CD14-positive monocyte (primary cell): Measurements from ENCODE around the gene RPS6KA2. TPM values are rescaled to one million over a fixed set of nuclear protein-coding genes. Genes with fewer than 3 reads are reported as not detected.

Experiments used
- DNase-seq, 3 donors: peaks; one replicate each; pipeline ENCODE4 v3.0.0-alpha.2; 2011 to 2022
- H2AFZ ChIP-seq: 2 replicates; pipeline ENCODE4 v1.6.0; 2012; ENCODE audit warnings: mild to moderate bottlenecking, low read depth, low read length, inconsistent platforms; ENCODE audit not compliant: insufficient read depth, poor library complexity, severe bottlenecking
- H3K27ac ChIP-seq, 2 donors: 1 replicate in 1 of 2; 2 replicates in 1 of 2; pipeline ENCODE4 v1.5.1; 2012 to 2013; ENCODE audit warnings: low read length in 2 of 2, control low read depth in 1 of 2, inconsistent platforms in 1 of 2, low read depth in 1 of 2, mild to moderate bottlenecking in 1 of 2
- H3K27me3 ChIP-seq, 2 donors: one replicate each; pipeline versions ENCODE4 v1.6.0 to v1.6.1; 2011 to 2013; ENCODE audit warnings: low read length in 2 of 2; ENCODE audit not compliant: control insufficient read depth in 2 of 2, insufficient read depth in 2 of 2
- H3K36me3 ChIP-seq, 2 donors: replicated peaks in 1 of 2; 1 replicate in 1 of 2; 2 replicates in 1 of 2; pipeline versions ENCODE4 v1.5.1 to v1.6.1; 2012 to 2013; ENCODE audit warnings: low read length in 2 of 2, control low read depth in 1 of 2, inconsistent platforms in 1 of 2, mild to moderate bottlenecking in 1 of 2; ENCODE audit not compliant: insufficient read depth in 2 of 2, control insufficient read depth in 1 of 2
- H3K4me1 ChIP-seq, 2 donors: 1 replicate in 1 of 2; 2 replicates in 1 of 2; pipeline versions ENCODE4 v1.5.1 to v1.6.1; 2012 to 2013; ENCODE audit warnings: low read length in 2 of 2, control low read depth in 1 of 2, inconsistent platforms in 1 of 2, mild to moderate bottlenecking in 1 of 2, moderate library complexity in 1 of 2; ENCODE audit not compliant: insufficient read depth in 2 of 2, control insufficient read depth in 1 of 2
- H3K4me2 ChIP-seq: replicated peaks from 2 replicates; pipeline ENCODE3; 2012; ENCODE audit warnings: low read length, moderate library complexity, mild to moderate bottlenecking; ENCODE audit not compliant: poor library complexity, severe bottlenecking; ENCODE audit errors: extremely low read depth
- H3K4me3 ChIP-seq, 3 experiments: fragments of 200-600 bp in 1 of 3; sonication (generic) in 1 of 3; replicated peaks in 1 of 3; 1 replicate in 2 of 3; 2 replicates in 1 of 3; pipeline ENCODE4 v1.5.1; 2011 to 2013; ENCODE audit warnings: low read length in 3 of 3, mild to moderate bottlenecking in 3 of 3, control low read depth in 2 of 3, low read depth in 2 of 3, inconsistent platforms in 1 of 3, moderate library complexity in 1 of 3
- H3K79me2 ChIP-seq: 2 replicates; pipeline ENCODE4 v1.6.0; 2012; ENCODE audit warnings: mild to moderate bottlenecking, control low read depth, inconsistent platforms, low read length, moderate library complexity; ENCODE audit not compliant: insufficient read depth
- H3K9ac ChIP-seq: 2 replicates; pipeline ENCODE4 v1.6.0; 2017; ENCODE audit warnings: low read length, mild to moderate bottlenecking; ENCODE audit not compliant: insufficient read depth, poor library complexity, severe bottlenecking
- H3K9me3 ChIP-seq, 2 donors: replicated peaks in 1 of 2; 1 replicate in 1 of 2; 2 replicates in 1 of 2; pipeline versions ENCODE4 v1.5.1 to v1.6.1; 2012 to 2013; ENCODE audit warnings: low read length in 2 of 2, control low read depth in 1 of 2; ENCODE audit not compliant: control insufficient read depth in 1 of 2, insufficient read depth in 1 of 2
- H4K20me1 ChIP-seq: 2 replicates; pipeline ENCODE4 v1.6.0; 2012; ENCODE audit warnings: mild to moderate bottlenecking, low read length, control low read depth, moderate library complexity; ENCODE audit not compliant: insufficient read depth
- H3K27ac Mint-ChIP-seq, 7 donors: one replicate each; pipeline ENCODE4 v1.8.0; 2020; ENCODE audit warnings: mild to moderate bottlenecking in 7 of 7, mixed read lengths in 7 of 7, moderate library complexity in 6 of 7, inconsistent platforms in 2 of 7
- H3K27me3 Mint-ChIP-seq, 3 donors: one replicate each; pipeline ENCODE4 v1.8.0; 2021 to 2022; ENCODE audit warnings: low read depth in 3 of 3, mild to moderate bottlenecking in 3 of 3, mixed read lengths in 3 of 3, moderate library complexity in 3 of 3, inconsistent platforms in 1 of 3
- H3K36me3 Mint-ChIP-seq, 2 donors: one replicate each; pipeline ENCODE4 v1.8.0; 2020; ENCODE audit warnings: mixed read lengths in 2 of 2, inconsistent platforms in 1 of 2, mild to moderate bottlenecking in 1 of 2
- H3K4me1 Mint-ChIP-seq: one replicate; pipeline ENCODE4 v1.8.0; 2020; ENCODE audit warnings: mild to moderate bottlenecking, mixed read lengths
- H3K4me3 Mint-ChIP-seq, 2 donors: one replicate each; pipeline ENCODE4 v1.8.0; 2020; ENCODE audit warnings: mild to moderate bottlenecking in 2 of 2, mixed read lengths in 2 of 2, moderate library complexity in 1 of 2
- H3K9me3 Mint-ChIP-seq, 7 donors: one replicate each; pipeline ENCODE4 v1.8.0; 2020 to 2022; ENCODE audit warnings: mixed read lengths in 7 of 7, mild to moderate bottlenecking in 6 of 7, moderate library complexity in 6 of 7, inconsistent platforms in 2 of 7
- CTCF ChIP-seq: fragments of 200-600 bp; IDR thresholded peaks from one replicate; pipeline ENCODE4 v1.8.0; 2022; ENCODE audit warnings: antibody characterized with exemption, mild to moderate bottlenecking
- WGBS: methylation state at CpG from one replicate; pipeline ENCODE4 v1.1.5; 2013; ENCODE audit warnings: missing lambda C conversion rate; ENCODE audit not compliant: insufficient coverage; 5-methylcytosine and 5-hydroxymethylcytosine counted together
- intact Hi-C, 2 donors: fragments of 100-400 bp; cut with micrococcal nuclease; formaldehyde crosslinking; loops; one replicate each; pipeline versions ENCODE4 v1.15.0 to v1.15.1; 2023
- polyA plus RNA-seq, 3 donors: library from polyadenylated mRNA; depleted of rRNA in 1 of 3; unstranded in 2 of 3; stranded (reverse) in 1 of 3; fragments of 300-500 nt in 2 of 3; fragments of >200 nt in 1 of 3; fragmentation: Illumina TruSeq in 2 of 3; gene quantifications; 1 replicate in 2 of 3; 2 replicates in 1 of 3; pipeline ENCODE4 v1.2.3, GENCODE V29; 2012 to 2021

The RPS6KA2 gene
- polyA plus RNA-seq, 3 donors = 1.4 to 3.1 (median 1.9) TPM

GRCh38 chr6:166563805-166564204 lies 63.2 kb downstream of the RPS6KA2 start:
- intact Hi-C loops = no loop called here
- H3K36me3 ChIP-seq = no peaks in the 10 kb centered on the region
- 62% methylated on average over 8 of the region's 9 CpGs for WGBS
- no peak for TF ChIP-seq CTCF
- H3K9ac ChIP-seq = no peak overlapping the region
- H3K27me3 ChIP-seq = no peaks in the 10 kb centered on the region
- H3K27ac Mint-ChIP-seq = no peak overlapping the region
- no peak for DNase-seq
- H3K4me3 Mint-ChIP-seq = no peak overlapping the region
- H2AFZ ChIP-seq = no peak overlapping the region
- H4K20me1 ChIP-seq = no peaks in the 10 kb centered on the region
- H3K4me1 Mint-ChIP-seq = no peaks in the 10 kb centered on the region
- H3K36me3 Mint-ChIP-seq = no peaks in the 10 kb centered on the region
- no peaks in the 10 kb centered on the region for H3K9me3 ChIP-seq
- H3K9me3 Mint-ChIP-seq = peaks cover 0 to 6% (median 0%) of the 10 kb centered on the region in 7 donors
- H3K4me2 ChIP-seq = no peak overlapping the region
- no peaks in the 10 kb centered on the region for H3K4me1 ChIP-seq
- H3K4me3 ChIP-seq = no peak overlapping the region
- H3K27ac ChIP-seq = no peak overlapping the region
- H3K27me3 Mint-ChIP-seq = peaks cover 9 to 10% (median 10%) of the 10 kb centered on the region in 3 donors
- H3K79me2 ChIP-seq = no peaks in the 10 kb centered on the region

GRCh38 chr6:166563200-166563599 lies 63.9 kb downstream of the RPS6KA2 start:
- intact Hi-C loops = no loop called here
- Histone ChIP-seq H3K4me2 (no peak overlapping the region), H2AFZ (no peak overlapping the region), H3K9me3 (no peaks in the 10 kb centered on the region), H3K79me2 (no peaks in the 10 kb centered on the region), H3K4me3 (no peak overlapping the region), H3K27ac (no peak overlapping the region), H4K20me1 (no peaks in the 10 kb centered on the region), H3K4me1 (no peaks in the 10 kb centered on the region), H3K27me3 (no peaks in the 10 kb centered on the region), H3K9ac (no peak overlapping the region), H3K36me3 (no peaks in the 10 kb centered on the region)
- no peak for TF ChIP-seq CTCF
- no peak for DNase-seq
- peaks cover 0 to 6% (median 0%) of the 10 kb centered on the region in 7 donors for H3K9me3 Mint-ChIP-seq
- peaks cover 9 to 12% (median 10%) of the 10 kb centered on the region in 3 donors for H3K27me3 Mint-ChIP-seq
- 10% methylated on average over 14 of the region's 16 CpGs for WGBS
- H3K27ac Mint-ChIP-seq = no peak overlapping the region
- H3K4me1 Mint-ChIP-seq = no peaks in the 10 kb centered on the region
- H3K4me3 Mint-ChIP-seq = peak overlapping the region in 1 of 2 donors; percentile 18
- no peaks in the 10 kb centered on the region for H3K36me3 Mint-ChIP-seq
